H9 (cell line): ENCODE measurements around the gene TIGD1. TPM values are rescaled to one million over a fixed set of nuclear protein-coding genes. Genes with fewer than 3 reads are reported as not detected.
A peak's percentile ranks its signal among the peaks of the same experiment; 100 is the strongest.

Experiments
- DNase-seq: peaks from one replicate; pipeline ENCODE4 v3.0.0-alpha.2; 2017
- H2AFZ ChIP-seq: one replicate; pipeline ENCODE4 v1.6.1; 2013; ENCODE audit warnings: mild to moderate bottlenecking, low read length, control low read depth, moderate library complexity
- H2AK5ac ChIP-seq: 2 replicates; pipeline ENCODE4 v1.6.1; 2013; ENCODE audit warnings: low read length, control low read depth, mixed read lengths; ENCODE audit not compliant: insufficient read length
- H2BK120ac ChIP-seq: one replicate; pipeline ENCODE4 v1.6.1; 2013; ENCODE audit warnings: low read depth, mild to moderate bottlenecking, low read length, control low read depth, inconsistent platforms; ENCODE audit not compliant: poor library complexity, severe bottlenecking
- H2BK12ac ChIP-seq: 2 replicates; pipeline ENCODE4 v1.6.1; 2013; ENCODE audit warnings: low read length, control low read depth, mixed read lengths, low read depth; ENCODE audit not compliant: insufficient read length
- H2BK15ac ChIP-seq: 2 replicates; pipeline ENCODE4 v1.6.1; 2013; ENCODE audit warnings: low read depth, low read length, control low read depth
- H2BK20ac ChIP-seq: one replicate; pipeline ENCODE4 v1.6.1; 2013; ENCODE audit warnings: low read depth, mild to moderate bottlenecking, low read length, control low read depth, inconsistent platforms; ENCODE audit not compliant: poor library complexity, severe bottlenecking
- H2BK5ac ChIP-seq: 2 replicates; pipeline ENCODE4 v1.6.1; 2013; ENCODE audit warnings: low read length, control low read depth, mixed read lengths; ENCODE audit not compliant: insufficient read length
- H3K14ac ChIP-seq: 2 replicates; pipeline ENCODE4 v1.6.1; 2013; ENCODE audit warnings: low read length, control low read depth; ENCODE audit not compliant: insufficient read depth
- H3K18ac ChIP-seq: 2 replicates; pipeline ENCODE4 v1.6.1; 2013; ENCODE audit warnings: low read depth, mild to moderate bottlenecking, mixed read lengths, low read length, control low read depth; ENCODE audit not compliant: insufficient read length
- H3K23ac ChIP-seq: 2 replicates; pipeline ENCODE4 v1.6.1; 2013; ENCODE audit warnings: low read length, control low read depth, mixed read lengths, low read depth; ENCODE audit not compliant: insufficient read length
- H3K23me2 ChIP-seq: 2 replicates; pipeline ENCODE4 v1.6.1; 2013; ENCODE audit warnings: low read depth, mild to moderate bottlenecking, mixed read lengths, low read length, control low read depth; ENCODE audit not compliant: insufficient read length, poor library complexity, severe bottlenecking
- H3K27ac ChIP-seq: 2 replicates; pipeline ENCODE4 v1.5.1; 2013; ENCODE audit warnings: low read length, control low read depth, mixed read lengths, low read depth; ENCODE audit not compliant: insufficient read length
- H3K27me3 ChIP-seq: 2 replicates; pipeline ENCODE4 v1.6.1; 2013; ENCODE audit warnings: low read length, control low read depth, inconsistent platforms; ENCODE audit not compliant: insufficient read depth
- H3K4ac ChIP-seq: 2 replicates; pipeline ENCODE4 v1.6.1; 2013; ENCODE audit warnings: low read depth, mild to moderate bottlenecking, control low read depth, inconsistent platforms, low read length, moderate library complexity
- H3K4me1 ChIP-seq: 2 replicates; pipeline ENCODE4 v1.6.1; 2013; ENCODE audit warnings: low read length, control low read depth, inconsistent platforms; ENCODE audit not compliant: insufficient read depth
- H3K4me2 ChIP-seq: 2 replicates; pipeline ENCODE4 v1.6.1; 2013; ENCODE audit warnings: low read length, control low read depth, mixed read lengths; ENCODE audit not compliant: insufficient read length, insufficient read depth
- H3K56ac ChIP-seq: 2 replicates; pipeline ENCODE4 v1.6.1; 2013; ENCODE audit warnings: low read depth, mild to moderate bottlenecking, mixed read lengths, low read length, control low read depth; ENCODE audit not compliant: insufficient read length
- H3K79me1 ChIP-seq: 2 replicates; pipeline ENCODE4 v1.6.1; 2013; ENCODE audit warnings: low read depth, mild to moderate bottlenecking, moderate library complexity, low read length, control low read depth, inconsistent platforms; ENCODE audit not compliant: insufficient read depth, poor library complexity, severe bottlenecking
- H3K79me2 ChIP-seq: 2 replicates; pipeline ENCODE4 v1.6.1; 2013; ENCODE audit warnings: low read length, control low read depth, inconsistent platforms; ENCODE audit not compliant: insufficient read depth
- H3K9ac ChIP-seq: 2 replicates; pipeline ENCODE4 v1.6.1; 2013; ENCODE audit warnings: low read length, control low read depth, mixed read lengths; ENCODE audit not compliant: insufficient read length; ENCODE audit errors: extremely low read depth
- H3K9me3 ChIP-seq: one replicate; pipeline ENCODE4 v1.6.1; 2013; ENCODE audit warnings: low read depth, low read length, inconsistent platforms; ENCODE audit not compliant: control insufficient read depth
- H3T11ph ChIP-seq: one replicate; pipeline ENCODE4 v1.6.1; 2013; ENCODE audit warnings: mild to moderate bottlenecking, low read length, control low read depth, inconsistent platforms
- H4K20me1 ChIP-seq: one replicate; pipeline ENCODE4 v1.6.1; 2013; ENCODE audit not compliant: control insufficient read depth, insufficient read length, insufficient read depth
- H4K5ac ChIP-seq: 2 replicates; pipeline ENCODE4 v1.6.1; 2013; ENCODE audit warnings: low read depth, mild to moderate bottlenecking, mixed read lengths, low read length, control low read depth; ENCODE audit not compliant: insufficient read length
- H4K8ac ChIP-seq: replicated peaks from 2 replicates; pipeline ENCODE4 v1.6.1; 2013; ENCODE audit warnings: low read length, control low read depth, mixed read lengths, low read depth; ENCODE audit not compliant: insufficient read length
- H4K91ac ChIP-seq: 2 replicates; pipeline ENCODE4 v1.6.1; 2013; ENCODE audit warnings: low read depth, mild to moderate bottlenecking, moderate library complexity, mixed read lengths, low read length, control low read depth; ENCODE audit not compliant: insufficient read length
- H3K27ac Mint-ChIP-seq, 3 experiments: 2 replicates in 2 of 3; 3 replicates in 1 of 3; pipeline ENCODE4 v1.8.0; 2020 to 2021; ENCODE audit warnings: mixed read lengths in 3 of 3, mild to moderate bottlenecking in 1 of 3, moderate library complexity in 1 of 3
- H3K27me3 Mint-ChIP-seq: 2 replicates; pipeline ENCODE4 v1.8.0; 2021; ENCODE audit warnings: low read depth, mild to moderate bottlenecking, moderate library complexity, mixed read lengths
- H3K36me3 Mint-ChIP-seq, 3 experiments: 2 replicates in 2 of 3; 3 replicates in 1 of 3; pipeline ENCODE4 v1.8.0; 2020 to 2021; ENCODE audit warnings: low read depth in 3 of 3, mixed read lengths in 3 of 3; ENCODE audit not compliant: insufficient read depth in 1 of 3
- H3K4me1 Mint-ChIP-seq, 2 experiments: 2 replicates each; pipeline ENCODE4 v1.8.0; 2020; ENCODE audit warnings: mixed read lengths in 2 of 2
- H3K4me3 Mint-ChIP-seq, 2 experiments: 2 replicates in 1 of 2; 3 replicates in 1 of 2; pipeline ENCODE4 v1.8.0; 2020 to 2021; ENCODE audit warnings: mild to moderate bottlenecking in 2 of 2, mixed read lengths in 2 of 2, moderate library complexity in 1 of 2
- H3K9me3 Mint-ChIP-seq, 2 experiments: 2 replicates in 1 of 2; 3 replicates in 1 of 2; pipeline ENCODE4 v1.8.0; 2020; ENCODE audit warnings: mild to moderate bottlenecking in 2 of 2, mixed read lengths in 2 of 2, moderate library complexity in 1 of 2
- WGBS: extraction: QIAGEN DNeasy Blood & Tissue Kit; methylation state at CpG from one replicate; pipeline ENCODE4 v1.1.7; 2013; ENCODE audit warnings: missing lambda C conversion rate, low lambda C conversion rate, mixed read lengths; ENCODE audit not compliant: insufficient read length; ENCODE audit errors: extremely low coverage; 5-methylcytosine and 5-hydroxymethylcytosine counted together
- total RNA-seq: library from RNA; stranded (reverse); gene quantifications from 2 replicates; pipeline ENCODE4 v1.2.1, GENCODE V29; 2021
- TF ChIP-seq, protein P1 (sequence below): fragments of 200-600 bp; sonication (generic); conservative IDR thresholded peaks from 3 replicates; pipeline ENCODE4 v1.8.0; 2021; ENCODE audit warnings: antibody characterized with exemption, mild to moderate bottlenecking

Gene TIGD1
- total RNA-seq, 1 experiment from 2014 or later = 6.3 TPM

DNA sequence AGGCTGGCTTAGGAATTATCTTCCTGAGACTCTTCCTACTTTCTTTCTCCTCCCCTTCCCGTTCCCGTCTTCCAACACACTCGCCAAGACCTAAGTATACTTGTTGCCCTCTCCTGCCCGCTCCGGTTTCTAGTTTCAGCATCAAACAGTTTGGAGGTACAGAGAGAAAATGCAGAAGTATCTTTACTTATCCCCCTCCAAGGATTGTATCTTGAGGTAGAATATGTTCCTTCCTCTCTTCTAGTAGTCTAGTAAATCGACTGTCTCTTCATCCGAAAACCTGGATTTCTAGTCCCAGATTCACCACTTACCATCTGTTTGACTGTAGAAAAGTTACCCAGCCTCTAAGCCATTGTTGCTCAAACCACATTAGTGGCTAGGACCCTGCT is 887 bp upstream of the TIGD1 start:
- Histone ChIP-seq H4K91ac (no peak overlapping the region), H3K9ac (peak overlapping the region; percentile 90), H2AFZ (no peak overlapping the region), H3K27me3 (no peaks in the 10 kb centered on the region), H3K9me3 (no peaks in the 10 kb centered on the region), H4K8ac (no peak overlapping the region), H3K56ac (no peak overlapping the region), H4K5ac (peak overlapping the region; percentile 59), H3K4ac (no peak overlapping the region), H3K18ac (peak overlapping the region; percentile 58), H3K79me2 (peaks cover 13% of the 10 kb centered on the region; the same call in 1 of the 2 replicates), H2BK5ac (peak overlapping the region; percentile 4), H3K23ac (no peak overlapping the region), H3K23me2 (peaks cover 9% of the 10 kb centered on the region), H2BK120ac (no peak overlapping the region), H3T11ph (no peak overlapping the region), H3K4me2 (peak overlapping the region; percentile 94), H2BK15ac (no peak overlapping the region), H3K79me1 (peaks cover 6% of the 10 kb centered on the region), H3K4me1 (no peaks in the 10 kb centered on the region; the same call in 1 of the 2 replicates), H3K14ac (peak overlapping the region; percentile 87; the same call in 1 of the 2 replicates), H3K27ac (no peak overlapping the region), H4K20me1 (no peaks in the 10 kb centered on the region), H2AK5ac (no peak overlapping the region), H2BK12ac (no peak overlapping the region), H2BK20ac (no peak overlapping the region)
- Mint-ChIP-seq H3K4me1 (peaks cover 12 to 16% of the 10 kb centered on the region in 2 experiments), H3K27ac (peak overlapping the region; percentile 84 to 96 (median 96)), H3K4me3 (peak overlapping the region; percentile 95 to 99), H3K27me3 (no peaks in the 10 kb centered on the region), H3K36me3 (peaks cover 34 to 50% (median 34%) of the 10 kb centered on the region in 3 experiments), H3K9me3 (peaks cover 17 to 18% of the 10 kb centered on the region in 2 experiments)
- TF ChIP-seq, protein P1, sequence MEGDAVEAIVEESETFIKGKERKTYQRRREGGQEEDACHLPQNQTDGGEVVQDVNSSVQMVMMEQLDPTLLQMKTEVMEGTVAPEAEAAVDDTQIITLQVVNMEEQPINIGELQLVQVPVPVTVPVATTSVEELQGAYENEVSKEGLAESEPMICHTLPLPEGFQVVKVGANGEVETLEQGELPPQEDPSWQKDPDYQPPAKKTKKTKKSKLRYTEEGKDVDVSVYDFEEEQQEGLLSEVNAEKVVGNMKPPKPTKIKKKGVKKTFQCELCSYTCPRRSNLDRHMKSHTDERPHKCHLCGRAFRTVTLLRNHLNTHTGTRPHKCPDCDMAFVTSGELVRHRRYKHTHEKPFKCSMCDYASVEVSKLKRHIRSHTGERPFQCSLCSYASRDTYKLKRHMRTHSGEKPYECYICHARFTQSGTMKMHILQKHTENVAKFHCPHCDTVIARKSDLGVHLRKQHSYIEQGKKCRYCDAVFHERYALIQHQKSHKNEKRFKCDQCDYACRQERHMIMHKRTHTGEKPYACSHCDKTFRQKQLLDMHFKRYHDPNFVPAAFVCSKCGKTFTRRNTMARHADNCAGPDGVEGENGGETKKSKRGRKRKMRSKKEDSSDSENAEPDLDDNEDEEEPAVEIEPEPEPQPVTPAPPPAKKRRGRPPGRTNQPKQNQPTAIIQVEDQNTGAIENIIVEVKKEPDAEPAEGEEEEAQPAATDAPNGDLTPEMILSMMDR = no peak
- no peak for DNase-seq
- no CpG with 5 or more reads among the region's 7 CpGs for WGBS
